ENCODE data around the gene MPHOSPH9. TPM values are rescaled to one million over a fixed set of nuclear protein-coding genes. Genes with fewer than 3 reads are reported as not detected.

MPHOSPH9 gene
- total and polyA plus RNA-seq, 2 of the 13 experiments (the other 11 are each of a cell fraction or from before 2014, with no cell fraction given): 20.3 to 63.4 TPM

DNA sequence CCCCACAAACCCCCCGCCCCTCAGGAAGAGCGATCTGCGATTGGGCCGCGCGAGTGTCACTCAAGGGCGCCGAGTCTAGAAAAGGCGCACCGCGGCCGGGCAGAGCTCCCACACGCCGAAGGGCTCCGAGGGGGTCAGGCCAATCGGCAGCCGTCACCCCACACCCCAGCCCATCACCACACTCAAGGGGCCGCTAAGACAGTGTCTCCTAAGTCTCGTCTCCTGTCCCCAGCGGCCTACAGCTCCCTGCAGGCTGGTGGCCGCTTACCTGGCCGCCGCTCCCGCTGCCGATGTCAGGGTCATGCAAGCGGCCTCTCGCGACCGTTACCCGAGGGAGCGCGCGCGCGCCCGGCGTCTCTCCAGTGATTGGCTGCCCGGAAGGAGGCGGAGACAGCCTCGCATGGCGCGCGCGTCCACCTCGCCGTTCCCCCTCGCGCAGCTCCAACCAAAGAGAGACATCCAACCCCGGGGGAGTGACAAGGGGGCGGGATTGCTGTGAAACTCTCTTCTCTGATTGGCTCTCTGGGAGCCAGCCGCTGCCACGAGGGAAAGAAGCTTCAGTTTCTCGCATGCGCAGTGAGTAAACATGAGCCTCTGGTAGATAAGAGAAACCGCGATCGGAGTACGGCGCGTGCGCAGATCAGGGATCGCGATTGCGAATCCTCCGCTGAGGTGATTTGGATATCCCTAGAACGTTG lies at the start of gene MPHOSPH9, which contains the start of gene MTRFR (continued):
- TF ChIP-seq AHR (CRISPR knock-in tag; IDR thresholded peaks at IDR 0.05): peak; percentile 61; the same call in 1 of the 2 replicates
- TF ChIP-seq ZNF101 (CRISPR knock-in tag; IDR thresholded peaks at IDR 0.05; ENCODE audit: borderline replicate concordance, low read depth): no peak
- TF ChIP-seq, protein P1, sequence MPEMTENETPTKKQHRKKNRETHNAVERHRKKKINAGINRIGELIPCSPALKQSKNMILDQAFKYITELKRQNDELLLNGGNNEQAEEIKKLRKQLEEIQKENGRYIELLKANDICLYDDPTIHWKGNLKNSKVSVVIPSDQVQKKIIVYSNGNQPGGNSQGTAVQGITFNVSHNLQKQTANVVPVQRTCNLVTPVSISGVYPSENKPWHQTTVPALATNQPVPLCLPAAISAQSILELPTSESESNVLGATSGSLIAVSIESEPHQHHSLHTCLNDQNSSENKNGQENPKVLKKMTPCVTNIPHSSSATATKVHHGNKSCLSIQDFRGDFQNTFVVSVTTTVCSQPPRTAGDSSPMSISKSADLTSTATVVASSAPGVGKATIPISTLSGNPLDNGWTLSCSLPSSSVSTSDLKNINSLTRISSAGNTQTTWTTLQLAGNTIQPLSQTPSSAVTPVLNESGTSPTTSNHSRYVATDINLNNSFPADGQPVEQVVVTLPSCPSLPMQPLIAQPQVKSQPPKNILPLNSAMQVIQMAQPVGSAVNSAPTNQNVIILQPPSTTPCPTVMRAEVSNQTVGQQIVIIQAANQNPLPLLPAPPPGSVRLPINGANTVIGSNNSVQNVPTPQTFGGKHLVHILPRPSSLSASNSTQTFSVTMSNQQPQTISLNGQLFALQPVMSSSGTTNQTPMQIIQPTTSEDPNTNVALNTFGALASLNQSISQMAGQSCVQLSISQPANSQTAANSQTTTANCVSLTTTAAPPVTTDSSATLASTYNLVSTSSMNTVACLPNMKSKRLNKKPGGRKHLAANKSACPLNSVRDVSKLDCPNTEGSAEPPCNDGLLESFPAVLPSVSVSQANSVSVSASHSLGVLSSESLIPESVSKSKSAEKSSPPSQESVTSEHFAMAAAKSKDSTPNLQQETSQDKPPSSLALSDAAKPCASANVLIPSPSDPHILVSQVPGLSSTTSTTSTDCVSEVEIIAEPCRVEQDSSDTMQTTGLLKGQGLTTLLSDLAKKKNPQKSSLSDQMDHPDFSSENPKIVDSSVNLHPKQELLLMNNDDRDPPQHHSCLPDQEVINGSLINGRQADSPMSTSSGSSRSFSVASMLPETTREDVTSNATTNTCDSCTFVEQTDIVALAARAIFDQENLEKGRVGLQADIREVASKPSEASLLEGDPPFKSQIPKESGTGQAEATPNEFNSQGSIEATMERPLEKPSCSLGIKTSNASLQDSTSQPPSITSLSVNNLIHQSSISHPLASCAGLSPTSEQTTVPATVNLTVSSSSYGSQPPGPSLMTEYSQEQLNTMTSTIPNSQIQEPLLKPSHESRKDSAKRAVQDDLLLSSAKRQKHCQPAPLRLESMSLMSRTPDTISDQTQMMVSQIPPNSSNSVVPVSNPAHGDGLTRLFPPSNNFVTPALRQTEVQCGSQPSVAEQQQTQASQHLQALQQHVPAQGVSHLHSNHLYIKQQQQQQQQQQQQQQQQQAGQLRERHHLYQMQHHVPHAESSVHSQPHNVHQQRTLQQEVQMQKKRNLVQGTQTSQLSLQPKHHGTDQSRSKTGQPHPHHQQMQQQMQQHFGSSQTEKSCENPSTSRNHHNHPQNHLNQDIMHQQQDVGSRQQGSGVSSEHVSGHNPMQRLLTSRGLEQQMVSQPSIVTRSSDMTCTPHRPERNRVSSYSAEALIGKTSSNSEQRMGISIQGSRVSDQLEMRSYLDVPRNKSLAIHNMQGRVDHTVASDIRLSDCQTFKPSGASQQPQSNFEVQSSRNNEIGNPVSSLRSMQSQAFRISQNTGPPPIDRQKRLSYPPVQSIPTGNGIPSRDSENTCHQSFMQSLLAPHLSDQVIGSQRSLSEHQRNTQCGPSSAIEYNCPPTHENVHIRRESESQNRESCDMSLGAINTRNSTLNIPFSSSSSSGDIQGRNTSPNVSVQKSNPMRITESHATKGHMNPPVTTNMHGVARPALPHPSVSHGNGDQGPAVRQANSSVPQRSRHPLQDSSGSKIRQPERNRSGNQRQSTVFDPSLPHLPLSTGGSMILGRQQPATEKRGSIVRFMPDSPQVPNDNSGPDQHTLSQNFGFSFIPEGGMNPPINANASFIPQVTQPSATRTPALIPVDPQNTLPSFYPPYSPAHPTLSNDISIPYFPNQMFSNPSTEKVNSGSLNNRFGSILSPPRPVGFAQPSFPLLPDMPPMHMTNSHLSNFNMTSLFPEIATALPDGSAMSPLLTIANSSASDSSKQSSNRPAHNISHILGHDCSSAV (CRISPR knock-in tag; IDR thresholded peaks at IDR 0.05; ENCODE audit: borderline replicate concordance): no peak
- TF ChIP-seq ZNF850 (CRISPR knock-in tag; conservative IDR thresholded peaks at IDR 0.05): no peak
- no peak; the same call in 1 of the 2 replicates for TF ChIP-seq SIX4 (CRISPR knock-in tag; IDR thresholded peaks at IDR 0.05)
- TF ChIP-seq, protein P2, sequence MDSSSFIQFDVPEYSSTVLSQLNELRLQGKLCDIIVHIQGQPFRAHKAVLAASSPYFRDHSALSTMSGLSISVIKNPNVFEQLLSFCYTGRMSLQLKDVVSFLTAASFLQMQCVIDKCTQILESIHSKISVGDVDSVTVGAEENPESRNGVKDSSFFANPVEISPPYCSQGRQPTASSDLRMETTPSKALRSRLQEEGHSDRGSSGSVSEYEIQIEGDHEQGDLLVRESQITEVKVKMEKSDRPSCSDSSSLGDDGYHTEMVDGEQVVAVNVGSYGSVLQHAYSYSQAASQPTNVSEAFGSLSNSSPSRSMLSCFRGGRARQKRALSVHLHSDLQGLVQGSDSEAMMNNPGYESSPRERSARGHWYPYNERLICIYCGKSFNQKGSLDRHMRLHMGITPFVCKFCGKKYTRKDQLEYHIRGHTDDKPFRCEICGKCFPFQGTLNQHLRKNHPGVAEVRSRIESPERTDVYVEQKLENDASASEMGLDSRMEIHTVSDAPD (CRISPR knock-in tag; IDR thresholded peaks at IDR 0.05): no peak; the same call in 1 of the 2 replicates
- peak; percentile 94 for TF ChIP-seq ZNF138 (CRISPR knock-in tag; IDR thresholded peaks at IDR 0.05; ENCODE audit: low read depth)
- TF ChIP-seq FOXK1 (CRISPR knock-in tag; IDR thresholded peaks at IDR 0.05; ENCODE audit: borderline replicate concordance, low read depth): peak; percentile 36; the same call in 1 of the 2 replicates
- TF ChIP-seq NFKB2 (CRISPR knock-in tag; IDR thresholded peaks at IDR 0.05; ENCODE audit: borderline replicate concordance): peak; percentile 78
- no peak; the same call in 1 of the 2 replicates for TF ChIP-seq ZNF629 (CRISPR knock-in tag; conservative IDR thresholded peaks at IDR 0.05)
- no peak for TF ChIP-seq ZNF12 (CRISPR knock-in tag; IDR thresholded peaks at IDR 0.05)
- no peak for TF ChIP-seq GABPA (IDR thresholded peaks at IDR 0.05; ENCODE audit: low read depth, low read length)
- no peak for TF ChIP-seq GABPA (CRISPR knock-in tag; IDR thresholded peaks at IDR 0.05; ENCODE audit: low read depth)
- TF ChIP-seq, protein P3, sequence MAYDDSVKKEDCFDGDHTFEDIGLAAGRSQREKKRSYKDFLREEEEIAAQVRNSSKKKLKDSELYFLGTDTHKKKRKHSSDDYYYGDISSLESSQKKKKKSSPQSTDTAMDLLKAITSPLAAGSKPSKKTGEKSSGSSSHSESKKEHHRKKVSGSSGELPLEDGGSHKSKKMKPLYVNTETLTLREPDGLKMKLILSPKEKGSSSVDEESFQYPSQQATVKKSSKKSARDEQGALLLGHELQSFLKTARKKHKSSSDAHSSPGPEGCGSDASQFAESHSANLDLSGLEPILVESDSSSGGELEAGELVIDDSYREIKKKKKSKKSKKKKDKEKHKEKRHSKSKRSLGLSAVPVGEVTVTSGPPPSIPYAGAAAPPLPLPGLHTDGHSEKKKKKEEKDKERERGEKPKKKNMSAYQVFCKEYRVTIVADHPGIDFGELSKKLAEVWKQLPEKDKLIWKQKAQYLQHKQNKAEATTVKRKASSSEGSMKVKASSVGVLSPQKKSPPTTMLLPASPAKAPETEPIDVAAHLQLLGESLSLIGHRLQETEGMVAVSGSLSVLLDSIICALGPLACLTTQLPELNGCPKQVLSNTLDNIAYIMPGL (CRISPR knock-in tag; IDR thresholded peaks at IDR 0.05; ENCODE audit: borderline replicate concordance in 1 of 2, low read depth in 1 of 2): peak; percentile 58 to 71; a peak in 2 of 4 replicates
- peak; percentile 88 for TF ChIP-seq YEATS2 (CRISPR knock-in tag; IDR thresholded peaks at IDR 0.05; ENCODE audit: borderline replicate concordance)
